SK-N-DZ (cell line): Measurements from ENCODE around the gene FLT1.

Experiments used
- DNase-seq: peaks from one replicate; pipeline ENCODE4 v3.0.0-alpha.2; 2015; ENCODE audit warnings: low spot score

FLT1 gene

DNA sequence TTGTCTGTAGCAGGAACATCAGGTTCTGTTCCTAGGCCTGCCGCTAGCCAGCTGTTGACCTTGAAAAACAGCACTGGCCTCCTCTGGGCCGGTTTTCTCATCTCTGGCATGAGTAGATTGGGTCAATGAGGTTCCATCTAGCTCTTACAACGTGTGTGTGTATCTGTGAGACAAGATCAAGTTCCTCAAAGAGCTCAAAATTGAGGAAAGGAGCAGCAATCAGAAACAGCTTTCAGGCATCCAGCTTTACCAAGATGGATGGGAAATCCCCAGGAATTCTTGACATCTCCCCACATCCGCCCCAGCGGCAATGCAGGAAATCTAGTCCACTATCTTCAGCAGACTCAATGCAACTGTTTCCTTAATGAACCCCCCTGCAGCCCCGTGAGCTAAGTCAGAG is 4.9 kb downstream of the FLT1 start:
- DNase-seq, result no peak

- DNase-seq, result no peak
Measured at GRCh38 chr13:28489524-28489931, 5.4 kb downstream of the FLT1 start.

DNA sequence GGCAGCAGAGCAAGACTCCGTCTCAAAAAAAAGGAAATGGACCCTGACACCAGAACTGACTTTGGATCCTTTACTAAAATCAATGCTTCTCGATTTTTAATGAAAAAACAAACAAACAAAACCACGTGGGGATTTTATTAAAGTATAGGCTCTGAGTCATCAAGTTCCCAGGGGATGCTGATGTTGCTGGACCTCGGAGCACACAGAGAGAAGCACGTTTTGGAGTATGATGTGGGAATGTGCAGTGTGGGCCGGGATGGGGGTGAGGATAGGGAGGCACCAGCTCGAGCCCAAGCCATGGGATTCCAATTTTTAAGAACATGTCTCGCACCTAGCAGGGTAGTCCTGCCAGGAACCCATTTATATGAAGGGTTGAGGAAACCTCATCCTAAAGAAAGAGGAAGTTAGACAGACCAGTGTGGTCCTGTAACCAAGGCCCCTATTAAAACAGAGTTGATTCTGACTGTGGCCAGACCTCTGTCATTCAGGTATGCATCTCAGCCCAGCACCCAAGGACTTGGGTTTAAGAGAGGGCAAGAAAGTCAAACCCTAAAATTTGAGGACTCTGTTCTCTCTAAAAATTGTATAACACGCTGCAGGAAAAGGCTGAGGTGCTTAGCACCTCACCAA is 6.4 kb downstream of the FLT1 start:
- DNase-seq, result no peak

DNA sequence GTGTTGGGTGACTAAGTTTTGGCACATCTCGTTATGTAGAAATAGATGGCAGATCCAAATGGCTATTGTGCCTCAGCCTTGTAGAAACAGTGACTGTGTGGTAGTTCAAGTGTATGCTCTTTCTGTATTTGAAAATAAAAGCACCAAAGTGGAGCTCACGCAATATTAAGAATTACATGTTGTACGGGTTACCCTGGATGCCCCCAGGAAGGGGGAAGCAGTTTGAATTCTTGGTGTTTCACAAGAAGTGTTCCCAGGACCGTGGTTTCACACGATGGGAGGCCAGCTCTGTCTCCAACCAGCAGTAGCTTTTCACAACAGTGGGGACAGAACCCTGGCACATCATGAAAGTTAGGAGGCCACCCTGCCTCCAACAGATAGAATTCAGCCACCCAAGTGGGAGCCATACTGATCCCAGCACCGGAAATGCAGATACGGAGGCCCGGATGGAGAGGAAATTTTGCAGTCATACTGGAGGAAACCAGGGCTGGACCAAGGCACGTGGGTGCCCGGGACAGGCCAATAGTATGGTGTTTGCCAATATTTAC is 8.9 kb downstream of the FLT1 start:
- DNase-seq, result no peak

DNA sequence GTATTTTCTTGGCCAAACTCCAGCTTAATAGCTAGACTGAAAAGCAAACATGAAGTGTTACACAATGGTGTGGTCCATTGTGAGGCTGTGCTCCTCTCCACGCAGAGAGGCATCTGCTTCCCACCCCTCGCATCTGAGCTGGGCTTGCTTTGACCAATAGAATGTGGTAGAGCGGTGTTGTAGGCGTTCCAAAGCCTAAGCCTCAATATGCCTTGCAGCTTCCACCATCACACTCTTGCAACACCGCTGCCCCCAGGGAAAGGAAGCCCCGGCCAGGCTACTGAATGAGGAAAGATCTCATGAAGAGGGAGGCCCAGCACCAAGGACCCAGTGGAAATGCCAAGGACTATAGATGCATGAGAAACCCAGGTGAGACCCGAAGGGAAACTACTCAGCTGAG is 9.4 kb downstream of the FLT1 start:
- DNase-seq, result no peak

- DNase-seq, result no peak
Measured at GRCh38 chr13:28485097-28485496, 9.8 kb downstream of the FLT1 start.

- no peak for DNase-seq
Measured at GRCh38 chr13:28483313-28483931, 11.5 kb downstream of the FLT1 start.

GRCh38 chr13:28479005-28479404 is 15.9 kb downstream of the FLT1 start:
- no peak for DNase-seq

DNA sequence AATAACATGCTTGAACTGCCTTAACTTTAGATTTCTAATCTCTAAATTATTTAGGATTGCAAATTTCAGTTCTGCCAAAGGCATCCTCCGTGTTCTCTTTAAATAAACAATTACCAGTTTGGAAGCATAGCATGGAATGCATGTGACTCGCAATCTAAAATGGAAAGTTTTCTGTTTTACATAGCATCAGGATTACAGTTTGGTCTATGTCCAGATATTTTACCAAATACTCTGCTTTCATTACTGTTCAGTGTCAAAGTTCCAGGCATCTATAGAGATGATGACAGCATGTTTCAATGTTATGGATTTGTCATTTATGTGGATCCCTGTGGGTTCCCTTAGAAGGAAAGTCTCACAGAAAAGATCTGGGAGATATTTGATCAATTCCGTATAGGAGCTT is 16.8 kb downstream of the FLT1 start:
- no peak for DNase-seq

- DNase-seq, result no peak
Measured at GRCh38 chr13:28477709-28477973, 17.3 kb downstream of the FLT1 start.

GRCh38 chr13:28476919-28477708 is 17.8 kb downstream of the FLT1 start:
- DNase-seq, result no peak

DNA sequence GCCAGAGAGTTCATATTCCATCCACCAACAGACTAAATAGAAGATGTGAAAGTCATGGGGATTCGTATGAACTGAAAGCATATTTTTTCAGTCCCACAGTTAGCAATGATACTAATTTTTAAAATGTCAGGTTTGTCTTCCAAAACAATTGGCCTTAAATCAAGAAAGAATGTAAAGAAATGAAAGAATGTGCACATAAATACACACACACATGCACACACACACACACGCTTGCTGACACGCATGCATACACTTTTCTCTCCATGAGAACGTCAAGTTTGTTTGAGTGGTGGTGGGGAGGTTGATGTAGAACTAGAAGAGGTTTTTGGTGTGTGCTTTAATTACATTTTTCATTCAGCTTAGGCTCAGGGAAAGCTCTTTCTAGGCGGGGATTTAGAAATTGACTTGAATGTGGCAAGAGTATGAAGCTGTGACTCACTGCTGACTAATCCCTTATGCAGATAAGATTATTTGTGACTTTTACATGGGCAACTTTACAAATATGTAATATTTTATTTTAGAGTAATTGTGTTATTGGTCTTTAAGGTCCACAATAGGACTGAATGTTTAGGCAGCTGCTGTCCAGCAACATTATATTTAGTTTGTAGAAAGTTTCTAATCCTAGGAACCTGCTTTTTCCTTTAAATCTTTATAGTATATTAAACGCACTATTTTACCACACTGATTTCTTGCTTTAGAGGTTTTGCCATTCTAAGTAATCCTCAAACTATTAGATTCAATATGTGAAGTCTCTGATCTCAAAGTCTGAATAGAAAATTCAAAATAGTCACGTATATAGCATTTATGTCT is 18.8 kb downstream of the FLT1 start:
- no peak for DNase-seq

DNA sequence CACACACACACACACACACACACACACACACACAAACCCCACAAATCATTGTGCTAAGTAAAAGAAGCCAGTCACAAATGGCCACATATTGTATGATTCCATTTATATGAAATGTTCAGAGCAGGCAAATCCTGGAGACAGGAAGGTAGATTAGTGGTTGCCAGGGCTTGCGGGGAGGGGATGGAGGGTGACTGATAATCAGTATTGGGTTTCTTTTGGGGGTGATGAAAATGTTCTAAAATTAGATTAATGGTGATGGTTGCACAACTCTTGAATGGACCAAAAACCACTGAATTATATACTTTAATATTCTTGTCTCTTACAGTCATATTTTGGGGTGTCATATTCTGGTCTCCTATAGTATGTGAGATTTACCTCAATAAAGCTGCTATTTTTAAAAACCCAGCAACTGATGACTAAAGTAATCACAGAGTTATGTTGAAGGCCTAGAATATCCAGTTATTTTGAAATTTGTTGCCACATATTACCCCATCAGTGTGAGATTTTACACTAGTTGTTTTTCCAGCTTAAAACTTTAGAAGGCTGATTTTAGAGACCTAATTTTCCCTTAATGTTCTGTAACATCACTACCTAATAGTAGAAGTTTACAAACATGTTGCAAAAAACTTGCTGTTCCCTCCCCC is 20.3 kb downstream of the FLT1 start:
- DNase-seq, result no peak

DNA sequence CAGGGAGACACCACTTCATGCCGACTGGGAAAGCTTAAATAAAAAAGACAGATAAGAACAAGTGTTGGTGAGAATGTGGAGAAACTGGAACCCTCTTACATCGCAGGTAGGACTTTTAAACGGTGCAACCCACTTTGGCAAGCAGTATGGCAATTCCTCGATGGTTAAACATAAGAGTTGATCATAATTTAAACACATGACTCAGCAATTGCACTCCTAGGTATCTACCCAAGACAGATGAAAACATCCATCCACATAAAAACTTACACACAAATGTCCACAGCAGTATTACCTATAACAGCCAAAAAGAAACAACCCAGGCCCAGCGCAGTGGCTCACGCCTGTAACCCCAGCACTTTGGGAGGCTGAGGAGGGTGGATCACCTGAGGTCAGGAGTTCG is 21.9 kb downstream of the FLT1 start:
- DNase-seq, result no peak

DNA sequence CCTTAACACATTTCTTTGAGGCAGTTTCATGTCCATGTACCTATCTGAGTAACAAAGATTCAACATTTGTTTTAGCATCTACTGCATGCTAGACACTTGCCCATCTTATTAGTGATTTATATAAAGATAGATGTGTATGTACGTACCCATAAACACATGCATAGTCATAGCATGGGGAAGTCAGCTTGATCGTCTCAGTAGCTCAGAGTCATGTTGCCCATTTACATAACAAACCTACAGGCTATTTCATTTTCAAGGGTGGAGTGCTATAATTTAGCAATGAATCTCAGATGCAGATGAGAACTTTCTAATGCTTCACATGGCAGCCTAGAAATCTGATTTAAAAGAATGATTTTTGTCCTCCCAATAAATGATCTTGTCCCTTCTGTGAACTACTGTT is 23.5 kb downstream of the FLT1 start:
- no peak for DNase-seq

- no peak for DNase-seq
Measured at GRCh38 chr13:28470296-28470695, 24.6 kb downstream of the FLT1 start.

GRCh38 chr13:28469316-28469715 is 25.6 kb downstream of the FLT1 start:
- DNase-seq, result no peak

- DNase-seq, result no peak
Measured at GRCh38 chr13:28468023-28468915, 26.7 kb downstream of the FLT1 start.

- DNase-seq, result no peak
Measured at GRCh38 chr13:28467034-28467433, 27.9 kb downstream of the FLT1 start.

DNA sequence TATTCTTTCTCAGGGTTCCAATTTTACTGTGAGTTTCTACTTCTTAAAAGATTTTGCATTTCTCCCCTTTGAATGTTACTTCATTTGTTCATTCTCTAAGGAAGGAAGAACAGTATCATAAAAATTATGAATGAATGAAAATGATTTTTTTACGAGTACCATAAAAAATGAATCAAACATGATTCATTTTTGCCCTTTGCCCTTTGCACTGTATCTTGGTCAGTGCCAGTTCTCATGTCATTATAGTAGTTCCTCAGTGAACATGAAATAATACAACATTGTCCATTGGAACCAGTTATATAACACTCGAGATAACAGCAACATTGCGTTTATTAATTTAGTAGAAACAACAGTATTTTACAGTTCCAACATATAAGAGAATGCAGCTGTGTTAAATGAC is 28.8 kb downstream of the FLT1 start:
- DNase-seq, result no peak
